K562 (cell line): ENCODE data around the gene IZUMO3. TPM values are rescaled to one million over a fixed set of nuclear protein-coding genes. Genes with fewer than 3 reads are reported as not detected.

Experiments used
- ATAC-seq: fragments of 200-7000 bp; cut with Tn5 transposase; 3 replicates; pipeline ENCODE4 v1.9.1; 2020; ENCODE audit warnings: moderate library complexity
- BruUV-seq: library from RNA; stranded (reverse); fragments of 400-500 nt; replicated peaks from 2 replicates; lab custom pipeline; 2021; lab: Mats Ljungman, UMichigan
- CTCF ChIA-PET: fragments of 300-600 bp; formaldehyde crosslinking; extraction: SDS; loops from one replicate; lab custom pipeline; 2021; ENCODE audit warnings: low intra/inter-chr PET ratio; lab: Yijun Ruan, JAX
- POLR2A ChIA-PET: fragments of 300-600, 350-650 bp; sonication (Branson Sonifier 250); formaldehyde crosslinking; extraction: SDS; loops from one replicate; lab custom pipeline; 2021; ENCODE audit warnings: antibody characterized with exemption, inconsistent platforms; lab: Yijun Ruan, JAX
- DNase-seq, 4 experiments: peaks; one replicate each; pipeline versions ENCODE4 v3.0.0 to v3.0.0-alpha.2; 2011 to 2018; ENCODE audit warnings: low spot score in 3 of 4, mixed read lengths in 3 of 4; ENCODE audit errors: extremely low read depth in 1 of 4
- FAIRE-seq: peaks from 2 replicates; lab custom pipeline; 2011; peaks lifted over from hg19 to GRCh38; lab: Jason Lieb, UNC
- H2AFZ ChIP-seq: 2 replicates; pipeline ENCODE4 v1.6.0; 2011; ENCODE audit warnings: low read depth, low read length, control low read depth, inconsistent platforms
- H3K27ac ChIP-seq: fragments of 200-600 bp; 3 replicates; pipeline ENCODE4 v1.8.0; 2011; ENCODE audit warnings: low read depth, mild to moderate bottlenecking, control low read depth, inconsistent platforms, low read length, moderate library complexity, mixed read lengths; ENCODE audit errors: extremely low read depth
- H3K27me3 ChIP-seq, 2 experiments: fragments of 300-600 bp in 1 of 2; 2 replicates in 1 of 2; 3 replicates in 1 of 2; pipeline versions ENCODE4 v1.6.0 to v1.8.0; 2011; ENCODE audit warnings: inconsistent platforms in 2 of 2, low read length in 2 of 2, mild to moderate bottlenecking in 1 of 2, mixed read lengths in 1 of 2, moderate library complexity in 1 of 2; ENCODE audit not compliant: control insufficient read depth in 2 of 2, insufficient read depth in 2 of 2
- H3K36me3 ChIP-seq: fragments of 300-600 bp; 3 replicates; pipeline ENCODE4 v1.8.0; 2011; ENCODE audit warnings: mild to moderate bottlenecking, low read length, inconsistent platforms; ENCODE audit not compliant: control insufficient read depth, insufficient read depth
- H3K4me1 ChIP-seq, 2 experiments: fragments of 200-600 bp in 1 of 2; replicated peaks in 1 of 2; 2 replicates in 1 of 2; 3 replicates in 1 of 2; pipeline versions ENCODE4 v1.5.1 to v1.8.0; 2011; ENCODE audit warnings: inconsistent platforms in 2 of 2, low read length in 2 of 2, mild to moderate bottlenecking in 1 of 2, mixed read lengths in 1 of 2, moderate library complexity in 1 of 2; ENCODE audit not compliant: control insufficient read depth in 2 of 2, insufficient read depth in 2 of 2
- H3K4me2 ChIP-seq: 2 replicates; pipeline ENCODE4 v1.6.1; 2011; ENCODE audit warnings: low read length, control low read depth, inconsistent platforms, mixed read lengths; ENCODE audit not compliant: insufficient read depth
- H3K4me3 ChIP-seq: fragments of 200-600 bp; sonication (generic), shearing (Covaris generic); 2 replicates; pipeline ENCODE4 v1.5.1; 2016; ENCODE audit warnings: control low read depth, inconsistent platforms
- H3K79me2 ChIP-seq: fragments of 200-600 bp; 3 replicates; pipeline ENCODE4 v1.8.0; 2011; ENCODE audit warnings: low read length, inconsistent platforms; ENCODE audit not compliant: control insufficient read depth, insufficient read depth
- H3K9ac ChIP-seq, 2 experiments: 2 replicates each; pipeline versions ENCODE4 v1.6.0 to v1.6.1; 2011; ENCODE audit warnings: low read depth in 2 of 2, low read length in 2 of 2, control low read depth in 1 of 2, inconsistent platforms in 1 of 2, mild to moderate bottlenecking in 1 of 2, mixed read lengths in 1 of 2; ENCODE audit not compliant: insufficient read depth in 1 of 2
- H3K9me1 ChIP-seq: one replicate; pipeline ENCODE4 v1.6.0; 2011; ENCODE audit warnings: inconsistent platforms, mild to moderate bottlenecking, low read length, moderate library complexity; ENCODE audit not compliant: control insufficient read depth, insufficient read depth
- H3K9me3 ChIP-seq: replicated peaks from 2 replicates; pipeline ENCODE4 v1.5.1; 2011; ENCODE audit warnings: low read depth, low read length, inconsistent platforms; ENCODE audit not compliant: control insufficient read depth, insufficient read depth
- H4K20me1 ChIP-seq: replicated peaks from 2 replicates; pipeline ENCODE4 v1.6.1; 2011; ENCODE audit warnings: low read length, inconsistent platforms, mixed read lengths; ENCODE audit not compliant: control insufficient read depth, insufficient read depth
- CCAR2 ChIP-seq: fragments of 200-400 bp; formaldehyde crosslinking; IDR thresholded peaks from 2 replicates; pipeline ENCODE4 v1.6.1; 2017; ENCODE audit warnings: mild to moderate bottlenecking, low read depth, low read length
- HNRNPH1 ChIP-seq: fragments of 200-400 bp; formaldehyde crosslinking; optimal IDR thresholded peaks from 2 replicates; pipeline ENCODE3; 2017; ENCODE audit warnings: low read depth, mild to moderate bottlenecking, low read length, moderate library complexity
- HNRNPK ChIP-seq: fragments of 200-400 bp; formaldehyde crosslinking; IDR thresholded peaks from one replicate; pipeline ENCODE4 v1.6.1; 2018; ENCODE audit warnings: mild to moderate bottlenecking, low read depth, low read length; ENCODE audit not compliant: poor library complexity, severe bottlenecking
- MCM3 ChIP-seq: fragments of 450-650 bp; IDR thresholded peaks from 2 replicates; pipeline ENCODE4 v1.6.1; 2016
- SAP30 ChIP-seq: fragments of 200-600 bp; sonication (generic); IDR thresholded peaks from 2 replicates; pipeline ENCODE4 v1.6.1; 2012; ENCODE audit warnings: borderline replicate concordance, low read depth, mild to moderate bottlenecking, moderate library complexity, low read length, control low read depth, inconsistent platforms; ENCODE audit not compliant: insufficient read depth, poor library complexity, severe bottlenecking
- SIRT6 ChIP-seq: IDR thresholded peaks from one replicate; pipeline ENCODE4 v1.6.1; 2012; ENCODE audit warnings: low read depth, mild to moderate bottlenecking, control low read depth, inconsistent platforms, low read length, moderate library complexity
- TFE3 ChIP-seq: fragments of 450-650 bp; formaldehyde crosslinking; IDR thresholded peaks from 2 replicates; pipeline ENCODE4 v1.4.0; 2020; ENCODE audit warnings: mild to moderate bottlenecking, mixed read lengths
- WHSC1 ChIP-seq: IDR thresholded peaks from one replicate; pipeline ENCODE4 v1.6.1; 2012; ENCODE audit warnings: low read length, control low read depth, inconsistent platforms
- ZNF277 ChIP-seq: fragments of 250-450 bp; sonication (Bioruptor Pico); IDR thresholded peaks from 2 replicates; pipeline ENCODE4 v1.8.0; 2022; ENCODE audit warnings: inconsistent platforms, mild to moderate bottlenecking, moderate library complexity, borderline replicate concordance
- ZNF778 ChIP-seq: fragments of 450-650 bp; formaldehyde crosslinking; IDR thresholded peaks from 2 replicates; pipeline ENCODE4 v1.4.0; 2020; ENCODE audit warnings: mild to moderate bottlenecking, moderate library complexity
- ZSCAN29 ChIP-seq: fragments of 450-650 bp; IDR thresholded peaks from 2 replicates; pipeline ENCODE4 v1.6.1; 2017
- WGBS: fragments of 100-300 bp; shearing (Covaris generic); methylation state at CpG from one replicate; pipeline ENCODE4 v1.1.6; 2016; ENCODE audit warnings: low coverage, mixed read lengths; ENCODE audit not compliant: insufficient coverage; ENCODE audit errors: missing lambda C conversion rate; 5-methylcytosine and 5-hydroxymethylcytosine counted together
- in situ Hi-C: fragments of 300-500 bp; cut with MboI; formaldehyde crosslinking; loops from 4 replicates; pipeline ENCODE4 v1.15.0; 2018; ENCODE audit warnings: inconsistent platforms, mixed read lengths
- intact Hi-C: fragments of 100-400 bp; cut with micrococcal nuclease; formaldehyde crosslinking; loops from 2 replicates; pipeline ENCODE4 v1.14.2; 2022
- polyA plus RNA-seq, 8 experiments: library from polyadenylated mRNA; depleted of rRNA in 4 of 8; stranded (reverse) in 5 of 8; unstranded in 3 of 8; fragments of >200 nt; fragmentation: Nextera tagmentation in 2 of 8; fragmentation: Illumina TruSeq in 1 of 8; extraction: Ambion mirVana in 2 of 8; extraction: Trizol in 1 of 8; gene quantifications; 2 replicates each; pipeline versions ENCODE4 v1.2.1 to v1.2.3, GENCODE V29; 2011 to 2014; ENCODE audit warnings: inconsistent platforms in 1 of 8, missing spikeins in 1 of 8
- total RNA-seq, 7 experiments: library from RNA; depleted of rRNA in 6 of 7; stranded (reverse); fragments of >200 nt in 6 of 7; fragmentation: Illumina TruSeq in 2 of 7; extraction: Trizol in 2 of 7; gene quantifications; 2 replicates each; pipeline versions ENCODE4 v1.2.1 to v1.2.3, GENCODE V29; 2011 to 2021; ENCODE audit warnings: low replicate concordance in 1 of 7
- TF ChIP-seq, protein P1 (sequence below): fragments of 250-450 bp; sonication (Bioruptor Pico); IDR thresholded peaks from 2 replicates; pipeline ENCODE4 v1.5.0; 2020; ENCODE audit warnings: mild to moderate bottlenecking

IZUMO3 gene
- total and polyA plus RNA-seq, 9 of the 15 experiments (the other 6 are each of a cell fraction or from before 2014, with no cell fraction given) = not detected

DNA sequence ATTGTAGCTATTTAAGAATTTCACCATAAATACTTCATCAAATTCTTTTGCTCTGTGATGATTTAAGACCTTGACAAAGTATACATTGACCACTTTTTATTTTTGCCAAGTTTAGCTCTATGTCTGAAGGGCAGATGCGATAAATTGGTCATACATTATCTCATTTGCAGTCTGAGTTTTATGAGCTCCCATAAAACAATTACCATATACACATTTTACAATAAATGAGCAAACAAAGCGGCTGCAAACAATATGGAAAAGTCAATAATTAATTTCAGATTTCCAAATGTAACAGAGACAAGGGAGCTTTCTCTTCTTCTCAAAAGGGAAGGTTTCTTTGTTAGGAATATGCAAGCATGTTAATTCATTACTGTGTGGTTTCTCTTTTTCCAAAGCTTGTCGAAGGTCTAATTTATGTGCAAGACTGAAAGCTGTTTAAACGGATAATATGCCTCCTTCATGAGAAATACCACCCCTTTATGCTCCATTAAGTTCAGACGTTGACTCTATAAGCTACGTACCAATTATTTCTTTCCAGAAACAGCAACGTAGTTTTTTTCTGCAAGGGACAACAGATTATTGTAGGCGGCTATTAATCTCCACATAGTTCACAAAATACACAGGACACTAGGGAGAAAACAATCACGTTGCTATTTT is 7.0 kb upstream of the IZUMO3 start:
- Histone ChIP-seq H3K4me2 (no peak overlapping the region), H3K9me3 (no peaks in the 10 kb centered on the region), H4K20me1 (no peaks in the 10 kb centered on the region), H3K36me3 (no peaks in the 10 kb centered on the region), H3K27ac (no peak overlapping the region), H3K9me1 (no peaks in the 10 kb centered on the region), H3K4me1 (no peaks in the 10 kb centered on the region), H2AFZ (no peak overlapping the region), H3K79me2 (no peaks in the 10 kb centered on the region), H3K9ac (no peak overlapping the region), H3K27me3 (no peaks in the 10 kb centered on the region), H3K4me3 (no peak overlapping the region)
- no peak for TF ChIP-seq HNRNPH1
- no peak for TF ChIP-seq MCM3
- TF ChIP-seq SAP30 = no peak
- no peak for TF ChIP-seq CCAR2
- TF ChIP-seq ZNF778 = no peak
- no peak for TF ChIP-seq ZSCAN29
- TF ChIP-seq, protein P1, sequence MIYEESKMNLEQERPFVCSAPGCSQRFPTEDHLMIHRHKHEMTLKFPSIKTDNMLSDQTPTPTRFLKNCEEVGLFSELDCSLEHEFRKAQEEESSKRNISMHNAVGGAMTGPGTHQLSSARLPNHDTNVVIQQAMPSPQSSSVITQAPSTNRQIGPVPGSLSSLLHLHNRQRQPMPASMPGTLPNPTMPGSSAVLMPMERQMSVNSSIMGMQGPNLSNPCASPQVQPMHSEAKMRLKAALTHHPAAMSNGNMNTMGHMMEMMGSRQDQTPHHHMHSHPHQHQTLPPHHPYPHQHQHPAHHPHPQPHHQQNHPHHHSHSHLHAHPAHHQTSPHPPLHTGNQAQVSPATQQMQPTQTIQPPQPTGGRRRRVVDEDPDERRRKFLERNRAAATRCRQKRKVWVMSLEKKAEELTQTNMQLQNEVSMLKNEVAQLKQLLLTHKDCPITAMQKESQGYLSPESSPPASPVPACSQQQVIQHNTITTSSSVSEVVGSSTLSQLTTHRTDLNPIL = no peak
- TF ChIP-seq ZNF277 = no peak
- TF ChIP-seq HNRNPK = no peak
- no peak for TF ChIP-seq TFE3
- no peak for TF ChIP-seq WHSC1
- no peak for TF ChIP-seq SIRT6
- POLR2A ChIA-PET = no interaction called here
- BruUV-seq = no TSS peak
- WGBS = no CpG with 5 or more reads among the region's 9 CpGs
- ATAC-seq (no peak), DNase-seq (no peak), FAIRE-seq (no peak)
- CTCF ChIA-PET = no interaction called here
- in situ Hi-C loops (no loop called here), intact Hi-C loops (no loop called here)
